HCT116 (cell line): ENCODE measurements around the gene UBE2N. TPM values are rescaled to one million over a fixed set of nuclear protein-coding genes. Genes with fewer than 3 reads are reported as not detected.

Experiments
- ATAC-seq: fragments of 200-7000 bp; cut with Tn5 transposase; 2 replicates; pipeline ENCODE4 v1.9.1; 2020; ENCODE audit warnings: mild to moderate bottlenecking, moderate library complexity
- BruUV-seq: library from RNA; stranded (reverse); fragments of 400-500 nt; replicated peaks from 2 replicates; lab custom pipeline; 2021; lab: Mats Ljungman, UMichigan
- CTCF ChIA-PET: fragments of 300-600 bp; sonication (Branson Sonifier 250); formaldehyde crosslinking; loops from one replicate; lab custom pipeline; 2021; ENCODE audit warnings: antibody characterized with exemption; lab: Charles Lee
- POLR2A ChIA-PET: fragments of 300-600, 350-600 bp; sonication (Branson Sonifier 250); formaldehyde crosslinking; loops from one replicate; lab custom pipeline; 2021; ENCODE audit warnings: antibody characterized with exemption; lab: Charles Lee
- RAD21 ChIA-PET, 2 experiments: fragments of 300-600 bp; sonication (Branson Sonifier 250); formaldehyde crosslinking; loops; one replicate each; lab custom pipeline; 2023; ENCODE audit warnings: low total read pairs in 2 of 2; ENCODE audit not compliant: uncharacterized antibody in 2 of 2, unreplicated experiment in 2 of 2, low non-redundant PET in 1 of 2; lab: Charles Lee
- DNase-seq: peaks from one replicate; pipeline ENCODE4 v3.0.0-alpha.2; 2010; ENCODE audit warnings: low read depth, low spot score
- H2AFZ ChIP-seq: fragments of 200-600 bp; shearing (Covaris generic), sonication (generic); 2 replicates; pipeline ENCODE4 v1.6.1; 2017; ENCODE audit warnings: low read depth, mixed run types, mixed read lengths, antibody characterized with exemption, low read length; ENCODE audit not compliant: poor library complexity, severe bottlenecking
- H3K27ac ChIP-seq: 2 replicates; pipeline ENCODE4 v1.5.1; 2012; ENCODE audit warnings: low read depth, low read length
- H3K27me3 ChIP-seq: fragments of 200-600 bp; sonication (generic); 2 replicates; pipeline ENCODE4 v1.6.1; 2016; ENCODE audit warnings: mixed run types, low read length, mixed read lengths; ENCODE audit not compliant: insufficient read depth
- H3K36me3 ChIP-seq, 2 experiments: fragments of 200-500 bp in 1 of 2; fragments of 200-600 bp in 1 of 2; sonication (Bioruptor generic) in 1 of 2; sonication (generic) in 1 of 2; 2 replicates each; pipeline versions ENCODE4 v1.5.1 to v1.6.1; 2014 to 2016; ENCODE audit warnings: low read length in 2 of 2, inconsistent platforms in 1 of 2, mixed read lengths in 1 of 2, mixed run types in 1 of 2; ENCODE audit not compliant: insufficient read depth in 2 of 2, control insufficient read depth in 1 of 2
- H3K4me1 ChIP-seq, 2 experiments: fragments of 200-600 bp in 1 of 2; sonication (generic) in 1 of 2; 2 replicates each; pipeline versions ENCODE4 v1.5.1 to v1.6.1; 2012 to 2017; ENCODE audit warnings: low read length in 2 of 2, inconsistent platforms in 1 of 2, mild to moderate bottlenecking in 1 of 2, mixed read lengths in 1 of 2, mixed run types in 1 of 2, moderate library complexity in 1 of 2; ENCODE audit not compliant: insufficient read depth in 2 of 2, control insufficient read depth in 1 of 2
- H3K4me2 ChIP-seq: fragments of 200-600 bp; sonication (generic); 2 replicates; pipeline ENCODE4 v1.6.1; 2017; ENCODE audit warnings: mixed run types, low read length, mixed read lengths
- H3K4me3 ChIP-seq, 2 experiments: fragments of 200-600 bp in 1 of 2; sonication (generic) in 1 of 2; replicated peaks in 1 of 2; 2 replicates each; pipeline ENCODE4 v1.5.1; 2011 to 2016; ENCODE audit warnings: low read length in 2 of 2, control low read depth in 1 of 2, low read depth in 1 of 2, mild to moderate bottlenecking in 1 of 2, mixed read lengths in 1 of 2, mixed run types in 1 of 2
- H3K79me2 ChIP-seq: fragments of 200-600 bp; sonication (generic); 2 replicates; pipeline ENCODE4 v1.6.1; 2017; ENCODE audit warnings: mild to moderate bottlenecking, mixed run types, low read length, moderate library complexity, mixed read lengths; ENCODE audit not compliant: insufficient read depth
- H3K9ac ChIP-seq: fragments of 200-600 bp; sonication (generic); 2 replicates; pipeline ENCODE4 v1.6.1; 2016; ENCODE audit warnings: low read length, mixed read lengths
- H3K9me2 ChIP-seq: fragments of 200-600 bp; sonication (generic), shearing (Covaris generic); 2 replicates; pipeline ENCODE4 v1.6.1; 2017; ENCODE audit warnings: mixed run types, mild to moderate bottlenecking, moderate library complexity; ENCODE audit not compliant: insufficient read depth
- H3K9me3 ChIP-seq, 2 experiments: fragments of 200-500 bp in 1 of 2; fragments of 200-600 bp in 1 of 2; sonication (Bioruptor generic) in 1 of 2; sonication (generic) in 1 of 2; 2 replicates each; pipeline ENCODE4 v1.6.1; 2014 to 2017; ENCODE audit warnings: low read length in 2 of 2, mixed read lengths in 2 of 2, inconsistent platforms in 1 of 2, low read depth in 1 of 2, mild to moderate bottlenecking in 1 of 2, mixed run types in 1 of 2, moderate library complexity in 1 of 2; ENCODE audit not compliant: control insufficient read depth in 1 of 2, insufficient read depth in 1 of 2
- H4K20me1 ChIP-seq: fragments of 200-600 bp; sonication (generic), shearing (Covaris generic); 2 replicates; pipeline ENCODE4 v1.6.1; 2017; ENCODE audit warnings: mixed run types, mild to moderate bottlenecking, moderate library complexity; ENCODE audit not compliant: insufficient read depth
- ATF3 ChIP-seq: IDR thresholded peaks from 2 replicates; pipeline ENCODE4 v1.6.1; 2012
- CTCF ChIP-seq, 3 experiments: fragments of 200-600 bp in 1 of 3; sonication (generic) in 1 of 3; IDR thresholded peaks in 2 of 3; conservative IDR thresholded peaks in 1 of 3; 2 replicates each; pipeline ENCODE4 v1.5.1; 2012 to 2017; ENCODE audit warnings: low read depth in 2 of 3, low read length in 2 of 3, antibody characterized with exemption in 1 of 3, borderline replicate concordance in 1 of 3, control low read depth in 1 of 3, mild to moderate bottlenecking in 1 of 3, mixed read lengths in 1 of 3, mixed run types in 1 of 3, moderate library complexity in 1 of 3; ENCODE audit not compliant: insufficient read depth in 1 of 3
- EGR1 ChIP-seq: IDR thresholded peaks from 2 replicates; pipeline ENCODE4 v1.6.1; 2012; ENCODE audit warnings: low read depth
- ELF1 ChIP-seq: IDR thresholded peaks from 2 replicates; pipeline ENCODE4 v1.6.1; 2012; ENCODE audit warnings: low read depth, borderline replicate concordance
- EZH2 ChIP-seq: fragments of 200-600 bp; sonication (generic); IDR thresholded peaks from 2 replicates; pipeline ENCODE4 v1.6.1; 2017; ENCODE audit warnings: antibody characterized with exemption, mixed run types
- EZH2phosphoT487 ChIP-seq: fragments of 200-600 bp; IDR thresholded peaks from 2 replicates; pipeline ENCODE4 v1.6.1; 2018; ENCODE audit warnings: antibody characterized with exemption, borderline replicate concordance
- FOSL1 ChIP-seq: IDR thresholded peaks from 2 replicates; pipeline ENCODE4 v1.6.1; 2012; ENCODE audit warnings: low read depth
- POLR2A ChIP-seq: IDR thresholded peaks from 2 replicates; pipeline ENCODE4 v1.7.0; 2011; ENCODE audit warnings: borderline replicate concordance; ENCODE audit not compliant: insufficient read depth, insufficient read length; ENCODE audit errors: extremely low read depth
- POLR2AphosphoS5 ChIP-seq: IDR thresholded peaks from 2 replicates; pipeline ENCODE4 v1.6.1; 2011; ENCODE audit warnings: mild to moderate bottlenecking, low read depth, low read length, moderate library complexity
- TCF7L2 ChIP-seq: IDR thresholded peaks from 2 replicates; pipeline ENCODE4 v1.7.0; 2011; ENCODE audit warnings: borderline replicate concordance, inconsistent platforms; ENCODE audit not compliant: insufficient read depth, insufficient read length; ENCODE audit errors: extremely low read depth
- intact Hi-C: fragments of 100-400 bp; cut with micrococcal nuclease; formaldehyde crosslinking; loops from 2 replicates; pipeline ENCODE4 v1.10.0; 2022
- total RNA-seq: library from RNA; stranded (reverse); gene quantifications from one replicate; pipeline ENCODE4 v1.2.1, GENCODE V29; 2021; ENCODE audit not compliant: unreplicated experiment

The UBE2N gene
- total RNA-seq, 1 experiment from 2014 or later, result 140 TPM

- CTCF ChIA-PET, result no interaction called here
- Histone ChIP-seq H3K4me3 (no peak overlapping the region), H3K4me2 (no peak overlapping the region), H2AFZ (no peak overlapping the region), H3K79me2 (no peaks in the 10 kb centered on the region), H3K4me1 (no peaks in the 10 kb centered on the region), H3K27me3 (no peaks in the 10 kb centered on the region), H3K9ac (no peak overlapping the region), H3K9me2 (no peaks in the 10 kb centered on the region), H3K27ac (no peak overlapping the region), H3K36me3 (no peaks in the 10 kb centered on the region), H3K9me3 (no peaks in the 10 kb centered on the region), H4K20me1 (no peaks in the 10 kb centered on the region)
- RAD21 ChIA-PET, result no interaction called here
- no TSS peak for BruUV-seq
- ATAC-seq, result no peak
- DNase-seq, result no peak
- intact Hi-C loops, result no loop called here
- POLR2A ChIA-PET, result no interaction called here
- no peak for TF ChIP-seq FOSL1
- TF ChIP-seq EGR1, result no peak
- no peak for TF ChIP-seq CTCF (IDR thresholded peaks at IDR 0.05 in 2 of 3, conservative IDR thresholded peaks at IDR 0.05 in 1 of 3; ENCODE audit: borderline replicate concordance in 1 of 3, insufficient read depth in 1 of 3, low read depth in 2 of 3, low read length in 2 of 3)
- no peak for TF ChIP-seq TCF7L2
- TF ChIP-seq EZH2phosphoT487, result no peak
- TF ChIP-seq ELF1, result no peak
- TF ChIP-seq POLR2A, result no peak
- TF ChIP-seq ATF3, result no peak
- no peak for TF ChIP-seq POLR2AphosphoS5
- TF ChIP-seq EZH2, result no peak
These were observed 70.8 kb downstream of the UBE2N start for GRCh38 chr12:93370947-93371346.
